Pancreas (tissue), 10 donors: ENCODE measurements around the gene SOWAHA. TPM values are rescaled to one million over a fixed set of nuclear protein-coding genes. Genes with fewer than 3 reads are reported as not detected.

Experiments
- ATAC-seq, 4 donors: fragments of 200-7000 bp; cut with Tn5 transposase; one replicate each; pipeline versions ENCODE4 v1.8.0 to v1.9.1; 2020; ENCODE audit warnings: mild to moderate bottlenecking in 4 of 4, moderate library complexity in 4 of 4
- DNase-seq, 6 donors: peaks; one replicate each; pipeline ENCODE4 v3.0.0-alpha.2; 2020
- FAIRE-seq: peaks from 2 replicates; lab custom pipeline; 2012; peaks lifted over from hg19 to GRCh38; lab: Jason Lieb, UNC
- H3K27ac ChIP-seq, 4 donors: fragments of 200-600 bp; sonication (generic); 1 replicate in 3 of 4; 2 replicates in 1 of 4; pipeline versions ENCODE4 v1.5.0 to v1.8.0; 2020
- H3K27me3 ChIP-seq, 4 donors: fragments of 200-600 bp; one replicate each; pipeline ENCODE4 v1.8.0; 2021
- H3K36me3 ChIP-seq, 3 donors: fragments of 200-600 bp; sonication (generic) in 1 of 3; one replicate each; pipeline versions ENCODE4 v1.5.0 to v1.8.0; 2020 to 2021
- H3K4me1 ChIP-seq, 3 donors: fragments of 200-600 bp; one replicate each; pipeline ENCODE4 v1.8.0; 2021
- H3K4me3 ChIP-seq, 4 donors: fragments of 200-600 bp; sonication (generic) in 2 of 4; one replicate each; pipeline versions ENCODE4 v1.5.0 to v1.8.0; 2020 to 2021
- H3K9me3 ChIP-seq, 4 donors: fragments of 200-600 bp; one replicate each; pipeline ENCODE4 v1.8.0; 2021
- WGBS, 2 donors: extraction: QIAGEN DNeasy Blood & Tissue Kit; methylation state at CpG; one replicate each; pipeline ENCODE4 v1.1.7; 2013; 5-methylcytosine and 5-hydroxymethylcytosine counted together
- intact Hi-C, 3 donors: fragments of 100-400 bp; cut with DNase I; formaldehyde crosslinking; loops; one replicate each; pipeline versions ENCODE4 v1.11.1 to v1.14.2; 2022
- polyA plus RNA-seq, 2 donors: library from polyadenylated mRNA; stranded (reverse); fragments of 200-250 nt; gene quantifications; one replicate each; pipeline ENCODE4 v1.2.3, GENCODE V29; 2013
- total RNA-seq, 6 donors: library from RNA; stranded (reverse); fragmentation: NEBNext Ultra II Directional in 4 of 6; extraction: Animal tissue kit (Norgen Biotek cat#: 25700) in 4 of 6; gene quantifications; one replicate each; pipeline versions ENCODE4 v1.2.1 to v1.2.4, GENCODE V29; 2021 to 2023
- TF ChIP-seq, protein P1 (sequence below), 4 donors: fragments of 200-600 bp; sonication (generic) in 3 of 4; IDR thresholded peaks; one replicate each; pipeline versions ENCODE4 v1.5.0 to v1.8.0; 2021; ENCODE audit warnings: antibody characterized with exemption in 4 of 4
- donor health status: healthy with polysubstance abuse.
- donor health status: DM: no; HTN: no; CAD: no; lungs with moderate emphysema.
- donor health status: DM: no; HTN: no; CAD: no.
- donor health status: control.
- donor health status: control.
- donor health status: Bipolar disorder and iron deficiency.
- donor health status: DM: yes; HTN: yes; CAD: no.
- donor health status: DM: no; HTN: no; CAD: no.
- donor health status: DM: no; HTN: no; CAD: no.
- donor health status: DM: yes; HTN: yes; CAD: no.

The SOWAHA gene
- total and polyA plus RNA-seq, 8 donors: 1.4 to 5.0 (median 1.9) TPM

- DNase-seq (no peak), ATAC-seq (no peak), FAIRE-seq (no peak)
- Histone ChIP-seq H3K4me1 (peaks cover 0 to 8% (median 3%) of the 10 kb centered on the region in 3 donors), H3K36me3 (no peaks in the 10 kb centered on the region), H3K27me3 (no peaks in the 10 kb centered on the region), H3K4me3 (no peak overlapping the region), H3K9me3 (no peaks in the 10 kb centered on the region), H3K27ac (no peak overlapping the region)
- intact Hi-C loops: no loop called here
- TF ChIP-seq, protein P1, sequence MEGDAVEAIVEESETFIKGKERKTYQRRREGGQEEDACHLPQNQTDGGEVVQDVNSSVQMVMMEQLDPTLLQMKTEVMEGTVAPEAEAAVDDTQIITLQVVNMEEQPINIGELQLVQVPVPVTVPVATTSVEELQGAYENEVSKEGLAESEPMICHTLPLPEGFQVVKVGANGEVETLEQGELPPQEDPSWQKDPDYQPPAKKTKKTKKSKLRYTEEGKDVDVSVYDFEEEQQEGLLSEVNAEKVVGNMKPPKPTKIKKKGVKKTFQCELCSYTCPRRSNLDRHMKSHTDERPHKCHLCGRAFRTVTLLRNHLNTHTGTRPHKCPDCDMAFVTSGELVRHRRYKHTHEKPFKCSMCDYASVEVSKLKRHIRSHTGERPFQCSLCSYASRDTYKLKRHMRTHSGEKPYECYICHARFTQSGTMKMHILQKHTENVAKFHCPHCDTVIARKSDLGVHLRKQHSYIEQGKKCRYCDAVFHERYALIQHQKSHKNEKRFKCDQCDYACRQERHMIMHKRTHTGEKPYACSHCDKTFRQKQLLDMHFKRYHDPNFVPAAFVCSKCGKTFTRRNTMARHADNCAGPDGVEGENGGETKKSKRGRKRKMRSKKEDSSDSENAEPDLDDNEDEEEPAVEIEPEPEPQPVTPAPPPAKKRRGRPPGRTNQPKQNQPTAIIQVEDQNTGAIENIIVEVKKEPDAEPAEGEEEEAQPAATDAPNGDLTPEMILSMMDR (IDR thresholded peaks at IDR 0.05): no peak
Measured at GRCh38 chr5:132816554-132816953, 3.5 kb downstream of the SOWAHA start.

DNA sequence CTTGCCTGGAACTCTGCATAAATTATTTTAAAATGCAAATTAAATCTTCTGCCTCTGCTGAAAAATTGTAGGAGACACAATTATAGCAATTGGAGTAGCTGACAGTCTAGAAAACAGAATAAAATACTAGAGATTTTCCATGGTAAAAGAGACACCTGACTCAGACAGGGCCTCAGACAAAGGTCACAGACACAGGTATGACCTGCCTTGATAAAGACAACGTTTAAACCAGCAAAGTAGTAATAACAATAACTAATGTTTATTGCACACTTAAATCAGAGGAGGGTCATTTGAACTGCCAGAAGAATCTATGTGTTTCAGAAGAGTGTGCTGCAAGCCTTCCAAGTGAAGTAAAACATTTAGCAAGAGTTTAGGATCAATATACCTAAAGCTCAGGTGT is 3.9 kb downstream of the SOWAHA start:
- DNase-seq (no peak), FAIRE-seq (no peak), ATAC-seq (no peak)
- TF ChIP-seq, protein P1 (IDR thresholded peaks at IDR 0.05): no peak
- Histone ChIP-seq H3K4me1 (peaks cover 0 to 8% (median 3%) of the 10 kb centered on the region in 3 donors), H3K4me3 (no peak overlapping the region), H3K9me3 (no peaks in the 10 kb centered on the region), H3K27me3 (no peaks in the 10 kb centered on the region), H3K27ac (no peak overlapping the region), H3K36me3 (no peaks in the 10 kb centered on the region)
- intact Hi-C loops: no loop called here
- 7 to 8% methylated on average over 1 of the region's 1 CpG for WGBS, 2 donors

DNA sequence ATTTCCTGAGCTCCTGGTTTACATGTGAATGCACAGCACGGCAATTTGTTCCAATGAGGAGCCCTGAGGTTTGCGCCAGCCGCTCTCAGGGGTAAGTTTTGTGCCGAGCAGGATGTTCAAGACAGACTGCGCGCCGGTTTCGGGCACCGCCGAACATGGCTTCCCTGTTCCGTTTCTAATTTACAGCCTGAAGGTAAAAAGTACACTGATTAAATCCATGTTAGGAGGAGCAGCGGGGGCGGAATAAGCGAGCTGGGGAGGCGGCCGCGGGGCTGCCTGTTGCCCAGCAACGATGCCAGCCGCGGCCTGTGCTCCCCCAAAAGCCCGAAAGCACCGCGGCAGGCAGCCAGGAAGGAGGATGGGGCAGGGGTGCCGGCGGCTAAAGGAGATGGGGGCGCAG is 6.4 kb downstream of the SOWAHA start:
- ATAC-seq (no peak), FAIRE-seq (no peak), DNase-seq (no peak)
- H3K9me3 ChIP-seq: no peaks in the 10 kb centered on the region
- H3K4me1 ChIP-seq: no peaks in the 10 kb centered on the region
- no peak overlapping the region for H3K4me3 ChIP-seq
- TF ChIP-seq, protein P1 (IDR thresholded peaks at IDR 0.05): no peak
- no peaks in the 10 kb centered on the region for H3K36me3 ChIP-seq
- H3K27me3 ChIP-seq: no peaks in the 10 kb centered on the region
- intact Hi-C loops: no loop called here
- WGBS, 2 donors: 61 to 62% methylated on average over 26 of the region's 26 CpGs
- H3K27ac ChIP-seq: no peak overlapping the region

- intact Hi-C loops: loop anchor here in 1 of 3 donors (5.0 to 10.0 kb wide), 3 partner anchors 65 to 295 kb away; no protein-coding TSS in a partner anchor
- peak; percentile 82 to 94 (median 89) for ATAC-seq
- no peak for FAIRE-seq
- Histone ChIP-seq H3K27me3 (no peaks in the 10 kb centered on the region), H3K4me1 (no peaks in the 10 kb centered on the region), H3K9me3 (no peaks in the 10 kb centered on the region), H3K36me3 (peaks cover 0 to 5% (median 0%) of the 10 kb centered on the region in 3 donors), H3K27ac (no peak overlapping the region), H3K4me3 (no peak overlapping the region)
- TF ChIP-seq, protein P1 (IDR thresholded peaks at IDR 0.05): peak; percentile 87 to 94 (median 91)
- DNase-seq: peak; percentile 81 to 99 (median 92)
- WGBS, 2 donors: 14 to 19% methylated on average over 15 of the region's 15 CpGs
Measured at GRCh38 chr5:132820162-132820754, 7.2 kb downstream of the SOWAHA start.

DNA sequence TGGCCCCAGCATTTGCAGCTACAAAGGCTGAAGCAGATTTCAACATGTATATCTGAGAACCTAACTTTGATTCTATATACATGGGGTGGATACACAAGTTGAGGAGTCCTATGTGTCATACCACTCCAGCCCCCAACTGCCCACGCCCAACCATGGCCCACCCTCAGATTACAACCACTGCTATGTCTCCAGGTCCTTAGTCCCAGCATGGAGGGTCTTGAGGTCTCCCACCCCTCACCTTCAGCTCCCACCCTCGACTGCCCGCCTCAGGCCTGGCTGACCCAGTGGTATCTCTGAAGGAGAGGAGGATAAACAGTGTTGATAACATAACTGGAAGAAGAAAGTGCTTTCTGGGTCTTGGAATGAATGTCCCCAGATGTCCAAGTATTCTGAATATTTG is 8.2 kb downstream of the SOWAHA start:
- H3K27me3 ChIP-seq: no peaks in the 10 kb centered on the region
- intact Hi-C loops: loop anchor here in 1 of 3 donors (5.0 to 10.0 kb wide), 3 partner anchors 63 to 297 kb away; no protein-coding TSS in a partner anchor
- ATAC-seq (no peak), DNase-seq (no peak), FAIRE-seq (no peak)
- TF ChIP-seq, protein P1 (IDR thresholded peaks at IDR 0.05): no peak
- no peaks in the 10 kb centered on the region for H3K9me3 ChIP-seq
- H3K36me3 ChIP-seq: peaks cover 0 to 7% (median 0%) of the 10 kb centered on the region in 3 donors
- H3K4me1 ChIP-seq: no peaks in the 10 kb centered on the region
- no peak overlapping the region for H3K27ac ChIP-seq
- WGBS, 2 donors: 62 to 74% methylated on average over 3 of the region's 3 CpGs
- no peak overlapping the region for H3K4me3 ChIP-seq
